NK-92 treated with Interleukin-12 subunit alpha and Interleukin-12 subunit beta, amount 100 ng/mL, for 24 hours (cell line): ENCODE measurements around the gene MAPRE3.
"Not testable (repeated sequence)": the region's sequence is repeated elsewhere in the genome, so short reads cannot be mapped to it uniquely, and the experiment has no call there.

Experiments
- DNase-seq: peaks from one replicate; lab custom pipeline; 2025; lab: John Stamatoyannopoulos, UW

Gene MAPRE3

DNA sequence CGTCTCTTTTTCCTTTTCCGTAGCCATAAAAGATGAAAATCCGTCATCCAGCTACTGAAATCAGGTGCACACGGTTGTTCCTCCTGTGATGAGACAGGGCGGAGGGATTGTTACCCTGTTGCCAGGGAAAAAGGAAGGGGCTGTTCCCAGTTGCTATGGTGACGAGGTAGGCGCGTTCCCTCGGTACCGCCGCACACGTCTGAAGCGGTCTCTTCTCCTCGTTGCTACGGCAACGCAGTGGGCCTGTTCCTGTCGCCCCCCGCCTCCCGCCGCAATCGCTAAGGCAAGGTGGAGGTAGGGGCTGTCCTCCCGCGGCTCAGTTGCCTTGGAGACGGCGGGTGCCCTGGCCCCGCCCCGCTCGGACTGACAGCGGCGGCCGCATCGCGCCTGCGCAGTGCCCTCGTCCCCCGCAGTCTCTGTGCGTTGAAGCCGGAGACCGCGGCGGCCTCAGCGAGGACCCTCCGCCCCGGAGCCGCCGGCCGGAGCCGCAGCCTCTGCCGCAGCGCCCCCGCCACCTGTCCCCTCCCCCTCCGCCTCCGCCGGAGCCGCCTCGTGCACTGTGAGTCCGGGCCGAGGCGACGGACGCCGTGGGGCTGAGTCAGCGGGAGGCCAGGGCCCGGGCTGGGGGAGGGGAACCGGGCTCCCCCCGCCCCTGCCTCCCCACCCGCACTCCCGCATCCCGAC lies at the start of gene MAPRE3:
MAPRE3 (plus strand) TSS at position 394 of the 684 bp plus-strand sequence. CDS start 51,582 bp downstream, outside the sequence.
- DNase-seq: no peak

DNA sequence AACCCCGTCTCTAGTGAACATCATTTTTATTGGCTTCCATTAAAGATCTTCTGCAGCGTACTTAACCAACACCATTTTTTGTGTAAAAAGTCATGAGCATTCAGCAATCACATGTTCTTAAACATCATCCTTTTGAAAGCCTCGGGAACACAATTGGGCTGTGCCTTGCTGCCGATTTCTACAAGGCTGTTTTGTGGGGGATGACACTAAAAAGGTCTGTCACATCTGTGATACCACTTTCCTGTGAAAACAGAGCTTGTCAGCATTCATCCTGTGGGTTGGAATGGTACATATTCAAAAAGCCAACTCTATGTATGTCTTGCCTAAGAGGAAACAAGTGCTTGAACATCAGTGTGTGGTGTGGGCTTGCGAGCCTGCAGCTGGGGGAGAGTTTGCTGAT lies 49.1 kb upstream of the MAPRE3 start:
- no peak for DNase-seq

DNA sequence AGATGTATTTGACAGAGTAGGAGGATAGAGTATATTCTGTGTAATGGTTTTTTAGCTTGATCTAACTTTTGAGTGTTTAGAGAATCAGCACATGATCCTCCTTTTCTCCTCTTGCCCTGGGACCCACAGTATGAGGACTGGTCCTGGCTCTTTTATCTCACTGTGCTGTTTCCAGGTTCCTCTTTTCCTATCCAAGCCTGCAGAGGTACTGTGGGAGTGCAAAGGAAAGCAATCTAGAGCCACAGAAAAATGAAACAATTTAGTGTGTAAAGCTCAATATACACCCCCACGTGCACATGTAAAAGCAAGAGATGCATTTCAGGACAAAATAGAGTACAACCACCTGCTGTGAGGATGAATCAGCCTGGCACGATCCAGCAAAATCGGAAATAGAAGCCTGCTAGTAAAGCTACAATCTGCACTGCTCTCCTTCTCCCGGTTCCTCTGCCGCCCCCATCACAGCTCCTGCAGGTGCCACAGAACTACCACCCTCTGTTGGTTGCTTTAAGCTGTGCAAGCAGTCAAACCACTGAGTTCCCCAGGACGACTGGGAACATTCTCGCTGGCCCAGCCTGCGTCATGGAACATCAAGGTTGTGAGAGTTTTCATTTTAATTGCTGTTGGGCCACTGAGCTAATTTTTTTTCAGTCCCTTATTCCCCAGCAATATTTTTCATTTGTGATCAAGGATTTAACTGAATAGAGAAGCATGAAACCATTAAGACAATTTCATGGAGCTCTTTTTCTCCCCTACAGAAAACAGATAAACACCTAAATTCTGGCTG lies 47.8 kb upstream of the MAPRE3 start:
- no peak for DNase-seq

DNA sequence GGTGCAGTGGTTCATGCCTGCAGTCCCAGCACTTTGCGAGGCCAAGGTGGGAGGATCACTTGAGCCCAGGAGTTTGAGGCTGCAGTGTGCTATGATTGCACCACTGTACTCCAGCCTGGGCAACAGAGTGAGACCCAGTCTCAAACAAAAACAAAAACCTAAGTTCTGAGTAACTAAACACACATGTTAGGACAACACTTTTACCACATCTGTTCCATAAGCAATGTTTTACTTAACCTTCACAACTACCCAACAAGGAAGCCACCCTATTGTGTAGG lies 47.3 kb upstream of the MAPRE3 start:
- DNase-seq: not testable (repeated sequence)

DNA sequence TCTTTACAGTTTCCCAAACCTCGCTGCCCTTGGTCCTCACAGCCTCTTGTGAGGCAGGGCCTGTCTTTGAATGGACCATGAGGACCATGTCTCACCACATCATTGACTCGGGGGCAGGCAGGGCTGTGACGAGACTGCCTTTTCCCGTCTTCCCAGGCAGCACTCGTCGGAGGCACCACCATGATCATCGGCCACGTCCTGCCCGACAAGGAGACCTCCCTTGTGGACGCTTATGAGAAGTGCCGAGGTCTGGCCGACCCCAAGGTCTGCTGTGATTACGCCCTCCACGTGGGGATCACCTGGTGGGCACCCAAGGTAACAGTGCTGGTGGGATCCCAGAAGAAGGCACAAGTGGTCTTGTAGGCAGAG lies 45.7 kb upstream of the MAPRE3 start:
- DNase-seq: no peak

DNA sequence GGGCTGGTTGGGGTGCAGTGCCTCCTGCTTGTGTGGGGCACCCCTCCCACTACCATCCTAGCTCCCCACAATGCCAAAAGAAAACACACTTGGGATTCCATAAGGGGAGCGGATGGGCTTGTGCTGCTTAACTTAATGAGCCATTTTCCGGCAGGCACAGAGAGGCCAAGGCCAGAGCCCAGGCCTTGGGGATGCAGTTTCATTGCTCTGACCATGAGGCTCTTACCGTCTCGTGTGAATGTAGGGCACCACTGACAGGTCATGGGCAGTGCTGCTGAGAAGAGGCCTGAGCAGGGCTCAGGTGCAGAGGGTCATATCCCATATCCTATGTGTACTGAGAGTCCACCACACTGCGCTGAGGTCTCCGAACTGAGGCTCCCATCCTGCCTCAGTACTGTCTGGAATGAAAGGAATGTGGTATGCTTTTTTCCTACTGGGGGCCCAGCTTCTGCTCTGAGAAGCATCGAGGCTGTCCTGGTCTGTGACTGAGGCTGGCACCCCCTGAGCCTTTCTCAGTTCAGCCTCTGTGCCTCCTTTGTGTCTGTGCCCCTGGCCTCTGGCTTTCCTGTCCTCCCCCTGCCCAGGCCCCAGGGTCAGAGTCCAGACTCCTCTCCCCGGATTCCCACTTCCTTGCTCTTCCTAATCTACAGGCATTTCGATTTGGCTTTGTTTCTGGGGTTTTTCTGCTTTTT lies 45.2 kb upstream of the MAPRE3 start:
- DNase-seq: no peak

DNA sequence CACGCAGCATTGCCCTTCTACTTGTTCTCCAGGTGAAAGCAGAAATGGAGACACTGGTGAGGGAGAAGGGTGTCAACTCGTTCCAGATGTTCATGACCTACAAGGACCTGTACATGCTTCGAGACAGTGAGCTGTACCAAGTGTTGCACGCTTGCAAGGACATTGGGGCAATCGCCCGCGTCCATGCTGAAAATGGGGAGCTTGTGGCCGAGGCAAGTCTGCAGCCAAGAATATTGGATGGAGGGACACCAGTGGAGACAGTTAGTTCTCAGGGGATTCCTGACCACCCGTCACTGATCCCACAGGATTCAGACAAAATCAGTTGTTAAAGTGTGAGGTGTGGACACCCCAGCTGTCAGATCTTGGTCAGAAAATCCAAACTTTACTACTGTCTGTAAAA lies 43.2 kb upstream of the MAPRE3 start:
- DNase-seq: no peak

DNA sequence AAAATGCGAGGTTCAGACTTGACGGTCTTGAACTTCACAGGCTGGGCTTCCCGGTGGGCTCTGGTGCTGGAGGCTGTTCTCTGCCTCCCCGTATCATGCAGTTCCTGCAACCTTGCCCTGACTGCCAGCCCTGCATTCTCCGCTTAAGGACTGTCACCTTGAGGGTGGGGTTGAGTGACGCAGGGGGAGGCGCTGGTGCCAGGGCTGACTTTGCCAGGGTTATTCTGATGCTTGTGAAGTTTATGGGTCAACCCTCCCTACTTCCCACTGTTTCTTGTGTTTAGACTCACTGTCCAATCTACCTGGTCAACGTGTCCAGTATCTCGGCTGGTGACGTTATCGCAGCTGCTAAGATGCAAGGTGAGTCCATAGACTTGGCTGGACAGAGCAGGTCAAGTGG lies 37.5 kb upstream of the MAPRE3 start:
- DNase-seq: no peak

DNA sequence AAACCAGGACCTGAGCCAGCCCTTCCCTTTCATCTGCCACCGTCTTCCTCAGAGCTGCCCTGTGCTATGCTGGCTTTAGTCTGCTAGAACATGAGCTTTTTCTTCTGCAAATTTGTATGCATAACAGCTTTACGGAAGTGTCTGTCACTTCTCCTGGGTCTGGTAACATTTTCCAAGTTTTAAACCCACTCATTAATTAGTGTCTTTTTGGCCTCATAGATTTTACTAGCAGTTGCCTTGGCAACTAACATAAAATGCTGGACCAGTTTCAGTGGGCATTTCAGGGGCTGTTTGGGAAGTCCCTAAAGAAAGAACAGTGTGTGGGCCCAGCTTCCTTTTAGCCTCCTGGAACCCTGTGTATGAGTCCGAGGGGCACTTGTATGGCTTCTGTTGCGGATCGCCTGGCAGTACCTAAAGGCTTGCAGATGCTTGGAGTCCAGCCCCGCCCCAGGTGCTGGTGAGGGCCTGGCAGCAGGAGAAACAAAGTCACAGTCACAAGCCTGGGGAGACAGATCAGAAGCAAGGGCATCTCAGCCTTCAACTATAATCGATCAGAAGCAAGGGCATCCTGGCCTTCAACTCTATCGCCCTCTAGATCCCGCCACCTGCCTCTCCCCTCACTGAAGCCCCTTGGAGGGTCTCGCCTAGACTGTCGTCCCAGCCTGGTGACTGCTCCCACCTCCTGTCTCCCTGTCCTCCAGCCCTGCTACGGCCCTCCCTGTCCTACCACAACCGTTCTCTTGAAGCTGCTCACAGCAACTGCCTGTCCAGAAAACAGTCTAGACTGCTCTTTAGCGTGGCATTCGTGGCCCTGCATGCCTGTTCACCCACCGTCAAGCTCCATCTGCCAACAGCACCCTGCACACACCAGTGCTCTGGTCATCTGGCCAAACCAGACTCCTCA lies 36.8 kb upstream of the MAPRE3 start:
- no peak for DNase-seq

DNA sequence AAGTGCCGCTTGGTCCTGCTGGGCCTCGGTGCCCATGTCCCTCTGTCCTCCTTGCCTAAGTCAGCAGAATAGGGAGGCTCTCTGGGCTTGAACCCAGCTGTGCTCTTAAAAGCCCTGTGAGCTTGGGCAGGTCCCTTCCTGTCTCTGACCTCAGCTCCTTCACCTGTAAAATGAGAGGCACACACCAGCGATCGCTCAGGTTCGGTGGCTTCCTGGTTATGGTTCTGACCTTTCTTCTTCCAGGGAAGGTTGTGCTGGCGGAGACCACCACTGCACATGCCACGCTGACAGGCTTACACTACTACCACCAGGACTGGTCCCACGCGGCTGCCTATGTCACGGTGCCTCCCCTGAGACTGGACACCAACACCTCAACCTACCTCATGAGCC lies 36.1 kb upstream of the MAPRE3 start:
- DNase-seq: no peak

DNA sequence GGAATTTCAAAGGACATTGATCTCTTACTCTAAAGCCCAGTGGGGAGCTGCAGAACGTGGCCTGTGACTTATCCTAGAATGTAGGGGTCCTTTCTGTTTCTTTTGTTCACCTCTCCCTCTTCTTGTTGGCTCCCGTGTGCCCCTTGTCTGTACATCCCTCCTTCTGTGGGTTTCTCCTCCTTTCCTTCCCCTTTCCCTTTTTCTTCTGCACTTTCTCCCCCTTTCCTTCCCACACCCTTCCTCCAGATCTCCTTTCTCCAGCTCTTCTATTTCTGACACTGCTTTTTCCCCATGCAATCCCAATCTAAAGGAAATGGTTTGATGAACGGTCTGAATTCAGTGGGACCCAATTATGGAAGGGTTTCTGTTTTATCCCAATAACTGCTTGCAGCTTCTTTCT lies 35.5 kb upstream of the MAPRE3 start:
- no peak for DNase-seq

DNA sequence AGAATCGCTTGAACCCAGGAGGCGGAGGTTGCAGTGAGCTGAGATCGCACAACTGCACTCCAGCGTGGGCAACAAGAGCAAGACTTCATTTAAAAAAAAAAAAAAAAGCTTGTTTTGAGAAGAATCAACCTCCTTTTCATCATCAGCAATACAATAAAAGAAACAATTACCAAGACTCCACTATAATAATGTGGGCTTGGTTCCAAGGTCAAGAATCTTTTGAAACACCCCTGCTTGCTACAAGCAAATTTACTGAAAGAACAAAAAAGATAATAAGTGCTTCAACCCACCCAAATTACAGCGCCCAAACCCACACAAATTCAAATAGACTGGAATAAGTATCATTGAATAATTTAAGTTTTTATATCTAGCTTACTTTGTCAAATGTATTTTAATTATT lies 33.6 kb upstream of the MAPRE3 start:
- no peak for DNase-seq

DNA sequence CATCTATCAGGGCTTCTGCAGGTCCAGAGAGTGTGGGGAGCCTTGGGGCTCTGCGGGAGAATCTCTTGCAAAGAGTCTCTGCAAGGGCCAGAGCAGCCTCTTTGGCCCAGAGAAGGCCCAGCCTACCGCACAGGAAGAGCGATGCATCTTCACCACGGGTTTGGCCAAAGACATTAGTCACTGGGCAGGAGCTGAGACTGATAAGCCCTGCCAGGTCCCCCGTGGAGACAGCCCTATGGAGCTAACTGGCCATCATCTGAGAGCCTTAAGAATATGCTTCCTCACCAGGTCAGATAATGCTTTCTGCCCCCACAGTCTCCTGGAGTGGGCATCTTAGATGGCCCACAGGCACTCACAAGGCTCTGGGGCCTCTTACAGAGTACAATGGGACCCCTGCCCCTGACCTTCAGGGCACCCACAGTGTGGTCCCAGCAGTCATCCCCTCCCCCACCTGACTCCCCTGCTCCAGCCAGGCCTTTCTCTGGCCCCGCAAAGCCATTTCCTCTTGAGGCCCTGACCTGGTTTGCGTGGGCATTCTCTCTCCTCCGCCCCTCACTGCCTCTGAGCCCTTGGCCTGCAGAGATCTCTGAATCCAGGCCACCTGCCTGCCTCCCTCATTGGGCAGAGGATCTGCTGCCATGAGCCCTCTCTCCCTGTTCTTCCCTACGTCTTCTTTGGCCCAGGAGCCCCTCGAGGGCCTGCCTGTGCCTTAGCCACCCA lies 31.9 kb upstream of the MAPRE3 start:
- DNase-seq: no peak

DNA sequence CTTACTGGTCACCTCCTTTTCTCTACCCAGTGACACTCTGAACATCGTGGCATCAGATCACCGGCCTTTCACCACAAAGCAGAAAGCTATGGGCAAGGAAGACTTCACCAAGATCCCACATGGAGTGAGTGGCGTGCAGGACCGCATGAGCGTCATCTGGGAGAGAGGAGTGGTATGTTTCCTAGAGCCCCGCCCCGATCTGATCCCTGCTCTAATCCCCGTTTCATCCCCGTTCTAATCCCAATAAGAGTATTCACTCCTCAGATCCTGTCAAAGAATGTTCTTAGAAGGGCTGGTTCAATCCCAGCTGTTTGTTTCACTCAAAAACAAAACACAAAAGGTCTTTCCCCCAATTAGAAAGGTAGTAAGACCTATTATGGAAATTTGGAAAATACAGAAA lies 30.4 kb upstream of the MAPRE3 start:
- no peak for DNase-seq

DNA sequence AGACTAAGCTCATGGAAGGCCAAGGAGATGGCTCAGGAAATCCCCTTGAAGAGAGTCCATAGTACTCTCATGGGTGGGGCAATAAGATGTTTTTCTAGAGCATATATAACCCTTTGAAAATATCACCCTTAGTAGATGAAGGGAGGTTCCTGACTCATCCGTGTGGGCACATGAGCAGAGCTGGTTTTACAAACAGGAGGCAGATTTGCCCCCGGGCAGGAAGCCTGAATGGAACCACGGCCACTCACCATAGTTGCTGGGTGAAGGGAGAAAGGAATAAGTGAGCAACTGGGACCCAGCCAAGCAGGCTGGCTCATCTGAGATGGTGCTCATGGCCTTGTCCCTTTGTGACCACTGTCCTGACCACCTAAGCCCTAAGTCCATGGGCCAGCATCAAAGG lies 29.0 kb upstream of the MAPRE3 start:
- DNase-seq: no peak

DNA sequence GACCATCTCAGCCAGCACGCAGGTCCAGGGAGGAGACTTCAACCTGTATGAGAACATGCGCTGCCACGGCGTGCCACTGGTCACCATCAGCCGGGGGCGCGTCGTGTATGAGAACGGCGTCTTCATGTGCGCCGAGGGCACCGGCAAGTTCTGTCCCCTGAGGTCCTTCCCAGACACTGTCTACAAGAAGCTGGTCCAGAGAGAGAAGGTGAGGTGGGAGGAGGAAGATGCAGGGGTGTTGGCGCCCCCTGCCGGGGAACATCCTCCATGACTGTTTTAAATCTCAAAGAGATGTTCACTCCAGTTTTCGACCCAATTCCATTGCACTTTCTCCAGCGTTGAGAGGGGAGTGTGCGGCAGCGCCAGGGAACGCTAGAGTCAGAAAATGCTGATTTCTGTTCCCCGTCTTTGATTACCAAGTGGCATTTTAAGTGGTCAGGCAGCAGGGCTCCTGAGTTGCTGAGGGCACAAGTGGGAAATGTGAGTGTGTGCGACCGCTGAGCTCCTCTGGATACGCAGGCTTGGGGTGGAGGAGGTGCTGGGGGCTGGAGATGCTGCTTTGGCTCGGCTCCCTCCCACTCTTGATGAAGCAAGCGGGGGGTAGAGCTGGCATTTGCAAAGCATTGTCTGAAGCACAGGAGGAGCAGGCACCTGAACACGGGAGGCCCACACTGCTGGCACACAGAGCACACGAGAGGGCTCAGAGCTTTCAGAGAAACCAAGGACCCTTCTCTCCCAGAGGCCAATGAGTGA lies 27.7 kb upstream of the MAPRE3 start:
- peak; percentile 9 for DNase-seq

DNA sequence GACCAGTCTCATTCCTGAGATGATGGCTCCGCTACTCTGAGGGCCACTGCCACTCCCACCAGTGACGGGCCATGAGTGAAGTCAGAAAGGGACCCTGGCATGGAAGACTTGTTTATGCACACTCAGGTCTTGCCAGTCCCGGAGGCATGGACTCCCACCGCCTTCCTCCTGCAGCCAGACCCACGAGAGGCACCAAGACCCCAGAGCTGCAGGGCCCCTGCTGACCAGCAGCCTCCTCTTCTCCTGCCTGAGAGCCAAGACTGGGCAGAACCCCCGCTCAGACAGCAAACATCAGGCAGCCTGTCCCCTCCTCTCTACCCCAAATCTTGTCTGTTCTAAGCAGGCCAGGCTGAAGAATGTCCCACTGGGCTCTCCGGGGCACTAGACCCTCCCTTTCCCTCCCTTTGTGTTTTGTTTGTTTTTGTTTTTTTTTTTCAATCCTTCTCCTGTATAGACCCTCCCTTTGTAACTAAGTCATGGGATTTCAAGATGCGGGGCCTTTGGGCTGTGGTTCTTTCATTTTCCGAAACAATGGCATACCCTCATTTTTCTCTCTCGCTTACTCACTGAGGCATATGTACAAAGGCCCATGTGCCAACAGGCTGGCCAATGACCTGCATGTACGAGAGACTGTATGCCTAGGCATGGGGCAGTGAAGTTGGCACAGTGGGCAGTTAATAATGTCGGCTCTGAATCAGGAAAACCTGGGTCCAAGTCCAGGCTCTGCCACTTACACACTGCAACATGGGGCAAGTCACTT lies 24.3 kb upstream of the MAPRE3 start:
- DNase-seq: no peak

DNA sequence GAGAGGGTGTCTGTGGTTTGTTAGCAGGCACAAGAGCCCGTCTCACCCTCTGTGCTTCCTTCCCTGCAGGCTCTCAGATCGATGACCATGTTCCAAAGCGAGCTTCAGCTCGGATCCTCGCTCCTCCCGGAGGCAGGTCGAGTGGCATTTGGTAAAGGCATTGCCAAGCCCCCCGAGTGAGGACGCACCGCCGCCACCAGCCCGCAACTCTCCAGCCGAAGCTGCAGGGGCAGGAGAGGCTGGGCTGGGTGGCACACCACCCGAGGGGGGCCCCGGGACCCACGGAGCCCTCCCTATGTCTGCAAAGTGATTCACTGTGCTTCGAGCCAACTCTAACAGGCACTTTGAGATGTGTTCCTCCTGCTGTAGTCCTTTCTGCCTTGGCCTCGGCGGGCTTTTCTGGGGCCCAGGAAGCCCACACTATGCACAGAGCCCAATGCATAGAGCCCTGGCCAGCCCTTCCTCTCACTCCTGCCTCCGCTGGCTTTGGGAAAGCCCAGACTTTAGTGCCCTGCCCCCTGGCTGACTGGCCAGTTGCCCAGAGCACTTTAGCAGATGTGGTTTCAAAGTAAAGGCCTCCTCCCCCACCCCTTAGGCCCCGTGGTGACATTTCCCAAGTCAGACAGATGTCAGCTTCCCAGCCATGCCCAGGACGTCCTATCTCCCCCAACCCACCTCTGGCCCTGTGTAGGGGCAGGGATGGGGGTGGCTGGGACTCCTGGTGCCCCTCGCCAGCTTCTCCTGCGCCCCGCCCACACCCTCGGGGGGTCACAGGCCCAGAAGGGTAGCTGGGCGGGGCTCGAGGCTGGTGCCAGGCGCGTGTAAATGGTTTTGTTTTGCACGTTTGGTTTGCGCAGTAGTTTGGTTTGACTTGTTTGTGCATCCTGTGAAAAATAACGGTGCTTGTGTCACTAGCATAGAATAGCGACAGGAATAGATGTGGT lies 23.3 kb upstream of the MAPRE3 start:
- no peak for DNase-seq

DNA sequence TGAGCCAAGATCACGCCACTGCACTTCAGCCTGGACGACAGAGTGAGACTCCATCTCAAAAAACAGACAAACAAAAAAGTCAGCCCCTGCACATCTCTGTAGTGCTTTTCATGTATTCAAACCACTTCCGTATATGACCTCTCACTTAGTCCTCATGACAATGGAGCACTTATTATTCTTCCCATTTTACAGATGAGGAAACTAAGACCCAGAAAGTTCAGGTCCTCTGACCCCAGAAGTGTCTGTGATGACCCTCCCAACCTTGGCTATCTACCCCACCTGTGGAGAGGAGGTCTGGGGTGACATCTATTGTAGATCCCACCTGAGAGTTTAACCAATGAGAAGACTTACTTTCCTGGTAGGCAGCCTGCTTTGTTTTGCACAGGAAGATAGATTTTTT lies 21.6 kb upstream of the MAPRE3 start:
- no peak for DNase-seq
